Activated T-cell treated with anti-CD3 and anti-CD28 coated beads, Interleukin-2, amount 50 U/mL, for 1 hour (primary cell): ENCODE measurements around the gene FBXO11.
"Not testable (repeated sequence)": the region's sequence is repeated elsewhere in the genome, so short reads cannot be mapped to it uniquely, and the experiment has no call there.

Source experiments
- DNase-seq: peaks from one replicate; pipeline ENCODE4 v3.0.0-alpha.2; 2020

Gene FBXO11

DNA sequence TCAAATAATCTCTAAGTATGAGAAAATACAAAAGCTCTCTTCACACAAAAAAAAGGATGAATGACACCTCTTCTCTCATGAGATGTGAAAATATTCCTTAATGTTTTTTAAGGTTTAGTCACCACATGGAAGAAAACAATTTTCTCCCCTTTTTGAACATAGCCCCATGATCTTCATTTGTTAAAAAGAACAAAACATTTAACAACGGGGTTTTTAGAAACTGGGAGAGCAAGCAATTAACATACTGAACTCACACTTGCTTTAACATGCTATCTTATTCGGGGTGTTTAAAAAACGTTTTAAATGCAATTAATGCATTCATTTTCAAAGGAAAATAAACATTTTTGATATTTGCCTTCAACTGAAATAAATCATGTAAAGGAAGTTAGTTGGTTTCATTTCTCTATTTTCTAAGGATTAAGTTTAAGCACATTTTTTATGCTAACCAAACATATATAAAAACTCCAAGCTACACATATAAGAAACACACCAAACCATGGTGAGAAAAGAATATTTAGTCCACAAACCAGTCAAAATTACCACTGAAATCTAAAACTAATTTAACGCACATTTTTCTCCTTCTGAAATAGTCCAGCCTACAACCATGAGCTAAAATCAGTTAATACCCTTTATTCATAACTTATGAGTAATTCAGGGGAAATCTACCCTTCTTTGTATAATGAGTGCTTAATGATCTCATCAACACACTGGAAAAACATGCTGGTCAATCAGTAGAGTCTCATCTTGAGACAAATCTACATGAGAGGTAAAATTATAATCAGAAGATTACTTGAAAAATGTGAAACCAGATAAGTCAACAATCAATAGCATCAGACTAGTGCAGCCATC, 8.2 kb downstream of the FBXO11 start:
- DNase-seq = no peak

DNA sequence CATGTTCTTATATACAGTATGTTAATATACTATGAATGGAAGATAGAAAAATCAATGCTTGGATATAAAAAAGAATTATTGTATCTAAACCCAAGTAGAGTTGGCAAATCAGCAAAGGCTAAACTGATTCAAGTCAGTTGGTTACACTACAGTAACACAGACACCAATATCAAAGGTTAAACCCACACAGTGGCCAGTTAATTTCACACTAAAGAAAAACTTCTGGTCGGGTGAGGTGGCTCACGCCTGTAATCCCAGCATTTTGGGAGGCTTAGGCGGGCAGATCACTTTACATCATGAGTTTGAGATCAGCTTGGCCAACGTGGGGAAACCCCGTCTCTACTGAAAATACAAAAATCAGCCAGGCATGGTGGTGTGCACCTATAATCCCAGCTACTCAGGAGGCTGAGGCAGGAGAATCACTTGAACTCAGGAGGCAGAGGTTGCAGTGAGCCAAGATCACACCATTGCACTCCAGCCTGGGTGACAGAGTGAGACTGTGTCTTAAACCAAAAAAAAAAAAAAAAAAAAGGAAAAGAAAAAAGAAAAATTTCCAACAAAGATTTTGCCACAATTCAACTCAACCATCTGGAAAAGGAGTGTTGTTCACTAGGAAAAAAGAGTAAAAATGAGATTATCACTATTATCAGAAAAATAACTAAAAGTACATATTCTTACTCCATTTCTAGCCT, 9.0 kb downstream of the FBXO11 start:
- not testable (repeated sequence) for DNase-seq

DNA sequence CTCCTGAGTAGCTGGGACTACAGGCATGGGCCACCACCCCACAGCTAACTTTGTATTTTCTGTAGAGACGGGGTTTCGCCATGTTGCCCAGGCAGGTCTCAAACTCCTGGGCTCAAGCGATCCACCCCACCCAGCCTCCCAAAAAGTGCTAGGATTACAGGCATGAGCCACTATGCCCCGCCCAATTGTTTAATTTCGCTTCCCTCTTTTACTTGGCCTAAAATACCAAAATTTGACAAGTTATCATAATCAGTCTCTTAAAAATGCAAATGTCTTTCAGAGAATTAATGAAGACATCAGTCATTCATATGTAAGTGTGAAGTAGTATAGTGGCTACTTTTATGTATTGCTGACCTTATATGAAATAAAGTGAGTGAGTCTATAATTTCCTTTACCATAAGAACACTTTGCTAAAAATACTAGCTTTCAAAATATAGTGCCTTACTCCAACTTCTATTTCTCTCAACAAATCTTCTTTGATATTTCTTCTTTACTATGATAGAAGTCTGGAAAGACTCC, 9.8 kb downstream of the FBXO11 start:
- DNase-seq = no peak

DNA sequence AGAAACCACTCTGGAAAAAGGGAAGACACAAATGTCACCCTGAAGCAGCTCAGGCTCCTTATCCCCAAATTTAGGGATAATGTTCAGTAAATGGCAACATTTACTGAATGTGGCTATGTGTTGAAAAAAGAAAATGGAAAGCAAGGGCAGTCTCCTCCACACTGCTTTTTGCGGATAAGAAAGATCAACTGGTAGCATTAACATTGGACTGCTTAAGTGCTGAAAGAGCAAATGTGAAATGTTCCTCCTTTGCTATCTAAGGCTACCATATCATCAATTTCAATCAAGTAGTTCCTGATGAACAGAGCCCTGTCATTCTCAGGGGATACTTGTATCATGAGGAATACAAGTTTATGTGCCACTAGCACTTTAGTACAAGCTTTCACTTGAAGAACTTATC, 12.5 kb downstream of the FBXO11 start:
- DNase-seq = no peak

DNA sequence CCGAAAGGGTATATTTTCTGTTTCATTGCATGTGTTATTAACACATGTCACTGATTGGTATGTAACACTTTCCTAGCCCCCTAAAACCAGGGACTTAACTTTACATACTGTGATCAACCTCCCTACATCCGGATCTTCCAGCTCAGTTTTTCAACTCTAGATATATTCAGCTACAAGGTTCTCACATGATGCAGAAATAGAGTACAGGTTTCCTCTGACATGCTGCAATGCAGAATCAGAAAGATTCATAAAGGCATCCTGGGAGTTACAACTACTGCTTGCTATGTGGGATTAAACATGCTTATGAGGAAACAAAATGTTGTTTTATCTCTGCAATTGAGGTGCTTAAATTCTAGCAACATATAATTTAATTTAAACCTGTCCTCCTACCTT, 14.0 kb downstream of the FBXO11 start:
- DNase-seq = no peak

DNA sequence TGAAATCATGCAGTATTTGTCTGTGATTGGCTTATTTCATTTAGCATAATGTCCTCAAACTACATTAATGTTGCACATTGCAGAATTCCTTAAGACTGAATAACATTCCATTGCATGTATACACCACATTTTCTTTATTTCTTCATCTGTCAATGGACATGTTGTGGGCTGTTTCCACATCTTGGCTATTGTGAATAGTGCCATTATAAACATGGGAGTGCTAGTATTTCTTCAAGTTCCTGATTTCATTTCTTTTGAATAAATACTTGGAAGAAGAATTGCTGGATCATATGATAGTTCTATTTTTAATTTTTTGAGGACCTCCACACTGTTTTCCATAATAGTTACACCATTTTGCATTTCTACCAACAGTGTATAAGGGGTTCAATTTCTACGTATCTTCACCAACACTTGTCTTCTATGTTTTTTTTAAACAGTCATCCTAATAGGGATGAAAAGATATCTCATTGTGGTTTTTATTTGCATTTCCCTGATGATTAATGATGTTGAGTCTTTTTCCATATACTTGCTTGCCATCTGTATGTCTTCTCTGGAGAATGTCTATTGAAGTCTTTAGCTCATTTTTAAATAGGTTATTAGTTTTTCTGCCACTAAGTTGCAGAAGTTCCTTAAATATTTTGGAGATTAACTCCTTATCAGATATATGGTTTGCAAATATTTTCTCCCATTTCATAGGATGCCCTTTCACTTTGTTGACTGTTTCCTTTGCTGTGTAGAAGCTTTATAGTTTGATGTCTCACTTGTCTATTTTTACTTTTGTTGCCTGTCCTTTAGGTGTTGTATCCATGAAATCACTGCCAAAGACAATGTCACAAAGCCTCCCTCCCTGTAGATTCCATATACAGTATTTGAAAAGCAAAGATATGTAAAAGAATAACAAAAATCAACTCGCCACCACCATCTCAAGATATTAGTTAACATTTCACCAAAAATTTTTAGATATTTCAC, 14.6 kb downstream of the FBXO11 start:
- no peak for DNase-seq

DNA sequence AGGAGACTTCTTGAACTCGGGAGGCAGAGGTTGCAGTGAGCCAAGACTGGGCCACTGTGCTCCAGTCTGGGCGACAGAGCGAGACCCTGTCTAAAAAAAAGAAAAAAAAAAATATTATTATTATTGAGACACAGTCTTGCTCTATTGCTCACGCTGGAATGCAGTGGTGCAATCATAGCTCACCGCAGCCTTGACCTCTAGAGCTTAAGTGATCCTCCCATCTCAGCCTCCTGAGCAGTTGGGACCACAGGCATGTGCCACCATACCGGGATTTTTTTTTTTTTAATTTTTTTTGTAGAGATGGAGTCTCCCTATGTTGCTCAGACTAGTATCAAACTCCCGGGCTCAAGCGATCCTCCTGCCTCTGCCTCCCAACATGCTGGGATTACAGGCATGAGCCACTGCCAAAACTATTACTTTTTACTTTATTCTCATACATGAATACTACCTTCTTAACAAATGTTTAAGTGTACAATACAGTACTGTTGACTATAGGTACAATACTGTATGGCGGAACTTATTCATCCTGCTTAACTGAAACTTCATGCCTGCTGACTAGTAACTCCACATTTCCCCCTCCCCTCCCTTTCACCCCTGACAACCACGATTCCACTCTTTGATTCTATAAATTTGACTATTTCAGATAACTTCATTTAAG, 15.5 kb downstream of the FBXO11 start:
- no peak for DNase-seq

DNA sequence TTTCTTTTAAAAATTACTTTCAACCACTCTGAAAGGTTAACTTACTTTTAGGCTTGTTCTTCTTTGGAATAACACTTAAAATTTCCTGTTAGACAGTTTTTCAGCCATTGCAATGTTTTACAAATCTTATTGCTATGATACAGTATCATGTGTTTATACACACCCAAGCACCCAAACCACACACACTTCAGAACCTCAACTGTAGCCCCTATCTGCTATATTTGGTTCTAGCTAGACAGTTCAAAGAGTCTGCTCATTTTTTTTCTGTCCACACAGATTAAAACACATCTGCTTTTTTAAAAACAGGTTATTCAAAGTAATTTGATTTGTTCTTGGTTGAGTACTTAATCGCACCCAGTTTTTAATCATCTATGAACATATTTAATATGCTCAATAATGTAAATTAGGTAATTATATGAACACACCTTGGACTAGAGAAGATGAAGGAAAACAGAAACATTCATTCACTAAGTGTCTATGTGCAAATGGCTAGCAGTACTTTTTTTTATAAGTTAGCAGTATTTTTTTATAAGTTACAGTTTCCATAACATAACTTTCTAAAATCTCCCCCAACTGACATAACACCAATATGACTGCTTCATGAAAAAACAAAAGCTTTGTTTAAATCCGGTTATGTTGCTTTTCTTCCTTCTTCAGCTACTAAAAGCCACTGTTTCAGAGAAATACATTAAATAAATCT, 17.6 kb downstream of the FBXO11 start:
- no peak for DNase-seq

DNA sequence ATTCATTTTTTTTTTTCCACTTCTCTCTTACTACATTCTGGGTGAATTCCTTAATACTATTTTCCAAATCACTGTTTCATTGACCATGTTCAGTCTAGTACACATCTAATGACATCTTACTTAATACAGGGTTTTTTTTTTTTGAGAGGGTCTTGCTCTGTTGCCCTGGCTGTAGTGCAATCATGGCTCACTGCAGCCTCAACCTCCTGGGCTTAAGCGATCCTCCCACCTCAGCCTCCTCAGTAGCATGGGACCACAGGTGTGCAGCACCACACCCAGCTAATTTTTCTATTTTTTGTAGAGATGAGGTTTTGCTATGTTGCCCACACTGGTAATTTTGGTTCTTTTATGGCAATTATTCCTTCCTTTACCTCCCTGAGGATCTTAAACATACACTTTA, 29.4 kb downstream of the FBXO11 start:
- no peak for DNase-seq

DNA sequence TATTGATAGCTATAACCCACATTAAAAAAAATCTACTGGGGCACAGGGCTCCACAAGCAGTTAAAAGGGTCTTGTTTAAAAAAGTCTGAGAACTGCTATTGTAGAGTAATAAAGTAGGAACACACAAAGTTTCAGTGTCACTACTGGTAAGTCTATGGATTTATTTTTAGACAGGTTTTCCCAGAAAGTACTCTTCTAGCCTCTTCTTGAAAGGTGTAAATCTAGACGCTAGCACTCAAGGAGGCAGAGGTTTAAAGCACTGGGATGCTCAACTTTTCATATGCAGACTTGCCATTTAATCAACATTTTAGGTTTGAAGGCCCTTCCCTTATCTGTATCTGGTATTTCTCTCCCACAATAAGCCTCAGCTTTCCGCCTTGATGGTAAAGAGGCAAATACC, 33.4 kb downstream of the FBXO11 start:
- no peak for DNase-seq

DNA sequence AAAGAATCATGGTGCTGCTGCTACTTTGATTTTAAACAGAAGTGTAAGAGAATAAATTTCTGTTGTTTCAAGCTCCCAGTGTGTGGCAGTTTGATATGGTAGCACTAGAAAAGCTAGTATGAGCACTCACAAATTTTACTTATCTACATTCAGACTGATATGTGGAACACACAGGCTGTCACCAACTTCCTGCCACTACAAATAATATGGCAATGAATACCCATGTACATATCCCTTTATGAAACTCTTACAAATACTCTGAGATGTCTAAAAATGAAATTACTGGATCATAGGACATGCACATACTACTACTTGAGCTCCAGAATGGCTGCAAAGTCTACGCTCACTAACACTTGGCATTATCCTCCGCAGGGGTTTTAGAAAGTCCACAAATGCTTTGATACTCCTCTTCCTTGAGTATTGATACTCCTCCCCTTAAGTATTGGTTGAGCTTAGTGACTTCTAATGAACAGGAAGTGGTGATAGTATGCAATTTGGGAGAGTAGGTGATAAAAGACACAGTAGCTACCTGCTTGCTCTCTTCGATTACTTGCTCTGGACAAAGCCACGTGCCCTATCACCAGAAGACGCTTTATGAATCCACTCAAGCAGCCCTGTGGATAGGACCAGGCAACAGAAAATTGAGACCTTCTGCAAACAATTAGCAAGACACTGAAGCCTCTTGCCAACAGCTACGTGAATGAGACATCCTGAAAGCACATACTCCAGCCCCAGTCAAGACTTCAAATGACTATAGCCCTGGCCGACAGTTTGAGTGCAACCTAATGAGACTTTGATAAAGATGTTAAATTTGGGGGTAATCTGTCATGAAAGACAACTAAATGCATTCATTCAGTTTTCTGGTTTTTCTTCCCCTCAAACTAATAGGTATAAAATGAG, 35.4 kb downstream of the FBXO11 start:
- DNase-seq = no peak

DNA sequence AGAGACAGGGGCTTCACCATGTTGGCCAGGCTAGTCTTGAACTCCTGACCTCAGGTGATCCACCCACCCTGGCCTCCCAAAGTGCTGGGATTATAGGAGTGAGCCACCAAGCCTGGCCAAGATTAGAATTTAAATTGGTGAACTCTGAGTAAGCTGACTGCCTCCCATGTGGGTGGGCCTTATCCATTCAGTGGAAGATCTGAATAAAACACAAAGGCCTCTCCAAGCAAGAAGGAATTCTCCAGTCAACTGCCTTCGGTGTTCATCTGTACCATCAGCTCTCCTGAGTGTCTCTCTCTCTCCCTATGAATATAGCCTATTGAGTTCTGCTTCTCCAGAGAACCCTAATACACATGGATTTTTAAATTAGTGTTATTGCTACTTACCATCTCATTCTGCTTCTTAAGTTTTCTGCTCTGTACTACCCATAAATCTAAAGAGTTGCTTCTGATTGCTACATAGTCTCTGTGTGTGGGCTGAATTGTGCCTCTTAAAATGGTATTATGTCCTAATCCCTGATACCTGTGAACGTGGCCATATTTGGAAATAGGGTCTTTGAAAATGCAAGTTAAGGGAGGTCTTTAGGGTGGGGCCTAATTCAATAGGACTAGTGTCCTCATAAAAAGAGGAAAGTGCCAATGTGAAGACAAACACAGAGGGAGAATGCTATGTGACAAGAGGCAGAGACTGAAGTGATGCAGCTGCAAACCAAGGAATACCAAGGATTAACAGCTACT, 36.3 kb downstream of the FBXO11 start:
- DNase-seq = no peak

DNA sequence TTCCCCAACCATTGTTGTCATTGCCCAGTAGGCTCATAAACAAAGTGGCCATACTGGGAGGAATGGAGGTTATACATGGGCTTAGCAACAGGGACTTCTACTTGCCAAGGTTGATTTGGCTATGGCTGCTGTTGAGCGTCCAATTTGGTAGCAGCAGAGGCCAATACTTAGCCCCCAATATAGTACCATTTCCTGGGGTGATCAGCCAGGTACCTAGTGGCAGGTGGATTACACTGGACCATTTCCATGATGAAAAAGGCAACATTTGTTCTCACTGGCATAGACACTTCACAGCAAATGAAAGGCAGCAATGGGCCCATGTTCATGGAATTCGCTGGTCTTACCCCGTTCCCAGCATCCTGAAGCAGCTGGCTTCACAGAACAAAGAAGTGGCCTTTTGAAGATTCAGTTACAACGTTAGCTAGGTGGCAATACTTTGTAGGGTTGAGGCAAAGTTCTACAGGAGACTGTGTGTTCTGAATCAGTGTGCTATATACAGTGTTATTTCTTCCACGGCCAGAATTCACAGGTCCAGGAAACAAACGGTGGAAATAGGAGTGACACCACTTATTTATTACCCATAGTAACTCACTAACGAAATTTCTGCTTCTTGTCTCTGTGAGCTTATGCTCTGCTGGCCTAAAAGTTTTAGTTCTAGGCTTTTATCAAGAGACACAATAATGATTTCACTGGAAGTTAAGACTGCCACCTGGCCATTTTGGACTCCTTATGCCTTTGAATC, 37.5 kb downstream of the FBXO11 start:
- DNase-seq = no peak

DNA sequence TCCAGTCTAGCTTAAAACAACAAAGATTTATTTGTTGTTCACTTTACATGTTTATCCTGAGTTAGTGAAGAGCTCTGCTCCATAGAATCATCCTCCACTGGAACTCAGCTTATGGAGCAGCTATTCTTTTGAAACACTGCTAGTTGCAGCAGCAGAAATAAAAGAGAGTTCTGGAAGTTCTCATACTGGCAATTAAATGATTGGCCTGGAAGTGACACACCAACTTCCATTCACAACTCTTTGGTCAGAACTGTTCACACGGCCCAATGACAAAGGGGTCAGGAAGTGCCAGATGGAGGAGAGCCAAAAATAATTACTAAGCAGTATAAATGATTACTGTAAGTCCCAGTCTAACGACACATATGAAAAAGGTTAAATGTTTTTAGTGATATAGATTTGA, 39.1 kb downstream of the FBXO11 start:
- DNase-seq = no peak

DNA sequence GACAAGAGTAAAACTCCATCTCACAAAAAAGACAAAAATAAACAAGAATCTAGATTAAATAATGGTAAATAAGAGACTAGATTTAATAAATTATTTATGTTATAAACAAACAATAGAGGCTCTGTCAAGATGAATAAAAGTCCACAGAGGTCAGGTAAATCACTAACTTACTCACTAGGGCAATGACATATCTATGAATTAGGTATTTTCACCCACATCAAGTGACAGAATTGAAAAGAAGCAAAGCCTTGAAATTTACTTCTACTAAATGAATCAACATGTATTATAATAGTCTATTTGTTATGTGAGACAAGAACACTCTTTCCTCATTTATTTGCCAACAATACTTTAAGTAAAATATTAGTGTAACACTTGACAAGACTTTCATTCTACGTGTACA, 41.7 kb downstream of the FBXO11 start:
- DNase-seq = no peak

DNA sequence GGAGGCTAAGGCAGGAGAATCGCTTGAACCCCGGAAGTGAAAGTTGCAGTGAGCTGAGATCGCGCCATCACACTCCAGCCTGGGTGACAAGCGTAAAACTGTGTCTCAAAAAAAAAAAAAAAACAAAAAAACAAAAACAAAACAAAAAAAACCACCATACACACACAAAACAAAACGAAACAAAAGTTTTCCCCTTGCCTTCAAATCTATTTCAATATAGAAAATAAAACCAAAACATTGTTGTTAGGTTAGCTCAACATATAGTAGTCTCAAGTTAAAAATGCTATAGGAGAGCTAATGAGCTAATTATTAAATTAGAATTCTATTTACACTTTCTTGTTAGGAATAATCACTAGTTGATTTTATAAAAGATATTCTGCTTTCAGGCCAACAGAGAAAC, 43.3 kb downstream of the FBXO11 start:
- DNase-seq = no peak

DNA sequence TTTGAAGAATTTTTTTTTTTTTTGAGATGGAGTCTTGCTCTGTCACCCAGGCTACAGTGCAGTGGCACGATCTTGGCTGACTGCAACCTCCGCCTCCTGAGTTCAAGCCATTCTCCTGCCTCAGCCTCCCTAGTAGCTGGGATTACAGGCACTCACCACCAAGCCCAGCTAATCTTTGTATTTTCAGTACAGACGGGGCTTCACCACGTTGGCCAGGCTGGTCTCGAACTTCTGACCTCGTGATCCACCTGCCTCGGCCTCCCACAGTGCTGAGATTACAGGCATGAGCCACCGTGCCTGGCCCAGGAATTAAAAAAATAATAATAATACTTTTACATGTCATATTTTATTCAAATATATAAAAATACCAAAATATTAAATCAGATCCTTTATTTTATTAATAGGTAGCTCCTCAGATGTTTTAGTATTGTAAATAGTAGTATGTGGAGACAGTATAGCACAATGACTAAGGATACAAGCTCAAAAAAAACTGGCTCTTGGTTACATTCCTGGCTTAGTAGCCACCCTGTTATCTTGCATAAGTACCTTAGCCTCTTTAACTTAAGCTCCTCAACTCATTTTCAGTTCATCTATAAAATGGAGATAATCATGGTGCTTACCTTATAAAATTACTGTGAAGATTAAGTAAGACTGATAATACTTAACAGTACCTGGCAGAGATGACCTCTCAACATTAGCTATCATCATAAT, 53.1 kb downstream of the FBXO11 start:
- DNase-seq = not testable (repeated sequence)

DNA sequence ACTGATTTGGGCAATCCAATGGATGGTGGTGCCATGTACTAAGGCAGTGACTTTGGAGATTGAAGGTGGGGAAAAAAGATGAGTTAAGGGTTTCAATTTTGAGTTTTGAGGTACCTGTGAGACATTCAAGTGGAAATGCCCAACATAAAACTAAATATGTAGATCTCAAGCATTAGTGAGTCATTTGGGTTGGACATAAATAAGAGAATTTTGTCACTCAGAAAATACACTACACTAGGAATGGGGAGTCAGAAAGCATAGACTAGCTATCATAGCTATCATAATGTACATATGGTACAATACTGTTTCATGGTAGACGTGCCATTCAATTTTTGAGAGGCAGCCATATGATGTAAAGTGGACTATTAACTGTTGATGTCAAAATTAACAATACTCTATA, 56.1 kb downstream of the FBXO11 start:
- DNase-seq = no peak

DNA sequence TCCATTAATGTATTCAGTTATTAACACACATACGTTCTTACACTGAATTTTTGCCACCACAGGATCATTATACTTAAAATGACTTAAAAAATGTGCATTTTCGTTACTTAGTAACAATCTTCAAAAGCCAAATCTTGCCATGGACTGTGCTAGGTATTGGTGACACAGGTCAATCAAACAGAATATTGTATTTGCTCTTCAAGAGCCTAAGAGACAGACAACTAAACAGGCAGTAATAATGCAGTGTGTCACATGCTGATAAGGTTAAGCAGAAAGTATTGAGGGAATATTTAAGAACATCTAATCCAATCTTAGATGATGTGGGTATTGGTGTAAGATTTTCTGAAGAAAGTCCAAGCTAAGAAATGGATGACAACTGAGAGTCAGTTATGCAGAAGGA, 56.9 kb downstream of the FBXO11 start:
- DNase-seq = no peak
